ENCODE results near the gene RELN. TPM values are rescaled to one million over a fixed set of nuclear protein-coding genes. Genes with fewer than 3 reads are reported as not detected.

The RELN gene
- total RNA-seq, 1 experiment from 2014 or later = 8.0 TPM

GRCh38 chr7:103955985-103956384 is 33.5 kb downstream of the RELN start:
- Histone ChIP-seq H3F3A (ENCODE audit: low read length, unreplicated experiment) (no peaks in the 10 kb centered on the region), H3K27ac (ENCODE audit: low read length) (no peak overlapping the region), H3K27me3 (ENCODE audit: low read length) (peaks cover 32% of the 10 kb centered on the region), H4K20me1 (ENCODE audit: low read length) (no peaks in the 10 kb centered on the region), H3K9me2 (replicated peaks; ENCODE audit: low read length) (no peaks in the 10 kb centered on the region), H2AFZ (ENCODE audit: low read length) (no peak overlapping the region), H3K79me2 (ENCODE audit: low read length) (no peaks in the 10 kb centered on the region), H3K4me3 (ENCODE audit: low read length) (no peak overlapping the region), H3K36me3 (ENCODE audit: low read depth, low read length) (no peaks in the 10 kb centered on the region), H3K9me3 (ENCODE audit: low read length) (no peaks in the 10 kb centered on the region), H3K4me1 (ENCODE audit: insufficient read depth, low read length) (no peaks in the 10 kb centered on the region), H3K4me2 (ENCODE audit: low read length) (no peak overlapping the region), H3K9ac (ENCODE audit: low read length) (no peak overlapping the region)
- ATAC-seq (no peak), DNase-seq (no peak)
- intact Hi-C loops (cut with micrococcal nuclease) = no loop called here
- BruUV-seq (replicated peaks) = no TSS peak
- ChIA-PET CTCF (no interaction called here), POLR2A (ENCODE audit: unreplicated experiment) (no interaction called here)
- TF ChIP-seq EZH2 (IDR thresholded peaks at IDR 0.05; ENCODE audit: low read length, unreplicated experiment) = no peak
- TF ChIP-seq, protein P1, sequence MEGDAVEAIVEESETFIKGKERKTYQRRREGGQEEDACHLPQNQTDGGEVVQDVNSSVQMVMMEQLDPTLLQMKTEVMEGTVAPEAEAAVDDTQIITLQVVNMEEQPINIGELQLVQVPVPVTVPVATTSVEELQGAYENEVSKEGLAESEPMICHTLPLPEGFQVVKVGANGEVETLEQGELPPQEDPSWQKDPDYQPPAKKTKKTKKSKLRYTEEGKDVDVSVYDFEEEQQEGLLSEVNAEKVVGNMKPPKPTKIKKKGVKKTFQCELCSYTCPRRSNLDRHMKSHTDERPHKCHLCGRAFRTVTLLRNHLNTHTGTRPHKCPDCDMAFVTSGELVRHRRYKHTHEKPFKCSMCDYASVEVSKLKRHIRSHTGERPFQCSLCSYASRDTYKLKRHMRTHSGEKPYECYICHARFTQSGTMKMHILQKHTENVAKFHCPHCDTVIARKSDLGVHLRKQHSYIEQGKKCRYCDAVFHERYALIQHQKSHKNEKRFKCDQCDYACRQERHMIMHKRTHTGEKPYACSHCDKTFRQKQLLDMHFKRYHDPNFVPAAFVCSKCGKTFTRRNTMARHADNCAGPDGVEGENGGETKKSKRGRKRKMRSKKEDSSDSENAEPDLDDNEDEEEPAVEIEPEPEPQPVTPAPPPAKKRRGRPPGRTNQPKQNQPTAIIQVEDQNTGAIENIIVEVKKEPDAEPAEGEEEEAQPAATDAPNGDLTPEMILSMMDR (conservative IDR thresholded peaks at IDR 0.05; ENCODE audit: low read depth, low read length) = no peak
- no peak for TF ChIP-seq EZH2phosphoT487 (IDR thresholded peaks at IDR 0.05; ENCODE audit: borderline replicate concordance, low read length)

GRCh38 chr7:103952408-103952807 is 37.0 kb downstream of the RELN start:
- no peak for TF ChIP-seq EZH2 (IDR thresholded peaks at IDR 0.05; ENCODE audit: low read length, unreplicated experiment)
- TF ChIP-seq, protein P1 (conservative IDR thresholded peaks at IDR 0.05; ENCODE audit: low read depth, low read length) = no peak
- TF ChIP-seq EZH2phosphoT487 (IDR thresholded peaks at IDR 0.05; ENCODE audit: borderline replicate concordance, low read length) = no peak
- Histone ChIP-seq H3K4me1 (ENCODE audit: insufficient read depth, low read length) (no peaks in the 10 kb centered on the region), H3K4me3 (ENCODE audit: low read length) (no peak overlapping the region), H4K20me1 (ENCODE audit: low read length) (no peaks in the 10 kb centered on the region), H3F3A (ENCODE audit: low read length, unreplicated experiment) (no peaks in the 10 kb centered on the region), H3K36me3 (ENCODE audit: low read depth, low read length) (no peaks in the 10 kb centered on the region), H3K27me3 (ENCODE audit: low read length) (peaks cover 21% of the 10 kb centered on the region), H3K9me2 (replicated peaks; ENCODE audit: low read length) (no peaks in the 10 kb centered on the region), H3K4me2 (ENCODE audit: low read length) (no peak overlapping the region), H3K9ac (ENCODE audit: low read length) (no peak overlapping the region), H3K27ac (ENCODE audit: low read length) (no peak overlapping the region), H3K79me2 (ENCODE audit: low read length) (no peaks in the 10 kb centered on the region), H3K9me3 (ENCODE audit: low read length) (no peaks in the 10 kb centered on the region), H2AFZ (ENCODE audit: low read length) (no peak overlapping the region)
- CTCF ChIA-PET = no interaction called here
- intact Hi-C loops (cut with micrococcal nuclease) = no loop called here
- POLR2A ChIA-PET (ENCODE audit: unreplicated experiment) = no interaction called here
- no peak for ATAC-seq
- DNase-seq = no peak
- BruUV-seq (replicated peaks) = no TSS peak

DNA sequence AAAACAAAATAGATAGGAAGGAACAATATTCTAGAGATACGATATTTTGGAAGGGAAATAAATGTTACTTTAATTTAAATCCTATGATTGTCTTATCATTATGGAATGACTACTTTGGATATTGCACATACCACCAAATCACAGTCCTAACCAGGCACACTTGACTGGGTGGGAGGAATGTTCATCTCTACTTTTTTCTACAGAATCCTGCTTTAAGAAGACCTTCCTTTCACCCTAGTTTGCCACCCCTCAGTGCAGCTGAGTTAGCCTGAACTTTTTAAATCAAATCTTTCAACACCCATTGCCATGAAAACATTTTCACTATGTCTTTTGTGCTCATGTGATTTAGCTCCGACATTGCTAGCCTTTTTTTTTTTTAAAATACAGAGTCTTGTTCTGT is 38.1 kb downstream of the RELN start:
- no peaks in the 10 kb centered on the region for H3K4me1 ChIP-seq (ENCODE audit: insufficient read depth, low read length)
- intact Hi-C loops (cut with micrococcal nuclease) = no loop called here
- H3K79me2 ChIP-seq (ENCODE audit: low read length) = no peaks in the 10 kb centered on the region
- TF ChIP-seq EZH2 (IDR thresholded peaks at IDR 0.05; ENCODE audit: low read length, unreplicated experiment) (no peak), EZH2phosphoT487 (IDR thresholded peaks at IDR 0.05; ENCODE audit: borderline replicate concordance, low read length) (no peak)
- TF ChIP-seq, protein P1 (conservative IDR thresholded peaks at IDR 0.05; ENCODE audit: low read depth, low read length) = no peak
- H3K4me2 ChIP-seq (ENCODE audit: low read length) = no peak overlapping the region
- no peak overlapping the region for H3K27ac ChIP-seq (ENCODE audit: low read length)
- no peaks in the 10 kb centered on the region for H3K9me3 ChIP-seq (ENCODE audit: low read length)
- ChIA-PET POLR2A (ENCODE audit: unreplicated experiment) (no interaction called here), CTCF (no interaction called here)
- no peak for ATAC-seq
- no TSS peak for BruUV-seq (replicated peaks)
- H3K4me3 ChIP-seq (ENCODE audit: low read length) = no peak overlapping the region
- peaks cover 15% of the 10 kb centered on the region for H3K27me3 ChIP-seq (ENCODE audit: low read length)
- H3F3A ChIP-seq (ENCODE audit: low read length, unreplicated experiment) = no peaks in the 10 kb centered on the region
- no peaks in the 10 kb centered on the region for H3K9me2 ChIP-seq (replicated peaks; ENCODE audit: low read length)
- no peak overlapping the region for H2AFZ ChIP-seq (ENCODE audit: low read length)
- DNase-seq = no peak
- H3K9ac ChIP-seq (ENCODE audit: low read length) = no peak overlapping the region
- H4K20me1 ChIP-seq (ENCODE audit: low read length) = no peaks in the 10 kb centered on the region
- H3K36me3 ChIP-seq (ENCODE audit: low read depth, low read length) = no peaks in the 10 kb centered on the region
